GM12874 (cell line): ENCODE results near the gene NEURL1.

Experiments used
- CTCF ChIP-seq: IDR thresholded peaks from 2 replicates; pipeline ENCODE4 v1.5.1; 2011; ENCODE audit warnings: low read depth, mild to moderate bottlenecking, control low read depth, low read length, moderate library complexity; ENCODE audit not compliant: insufficient read depth

Gene NEURL1

GRCh38 chr10:103569896-103570295 lies 76.4 kb downstream of the NEURL1 start:
- TF ChIP-seq CTCF = no peak

- TF ChIP-seq CTCF = no peak
Observed at GRCh38 chr10:103570844-103571655, 77.5 kb downstream of the NEURL1 start.

- TF ChIP-seq CTCF = no peak
Observed at GRCh38 chr10:103571656-103571975, 78.1 kb downstream of the NEURL1 start.

GRCh38 chr10:103572347-103573204 lies 79.1 kb downstream of the NEURL1 start:
- no peak for TF ChIP-seq CTCF

GRCh38 chr10:103573205-103573487 lies 79.6 kb downstream of the NEURL1 start:
- no peak for TF ChIP-seq CTCF

- TF ChIP-seq CTCF = no peak
Observed at GRCh38 chr10:103574097-103575061, 80.9 kb downstream of the NEURL1 start.
